ENCODE results near the gene HID1.

DNA sequence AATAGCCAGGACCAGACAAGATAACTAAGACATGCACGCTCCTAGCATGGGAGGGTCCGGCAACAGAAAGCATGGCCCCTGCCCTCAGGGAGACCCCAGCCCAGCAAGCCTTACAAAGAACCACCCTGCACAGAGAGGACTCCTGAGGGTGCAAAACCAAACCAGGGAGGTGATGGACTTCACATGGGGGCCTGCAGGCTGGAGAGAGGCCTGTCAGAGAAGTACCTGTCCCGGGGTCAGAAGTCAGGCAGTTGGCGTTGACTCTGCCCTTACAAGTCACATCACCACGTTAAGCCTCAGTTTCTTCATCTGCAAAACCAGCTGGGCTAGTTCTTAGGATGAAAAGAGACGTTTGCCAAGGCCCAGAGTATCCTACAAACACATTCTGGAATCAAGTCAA lies 43.8 kb downstream of the HID1 start:
- TF ChIP-seq CTCF (IDR thresholded peaks at IDR 0.05) (no peak), POLR2A (IDR thresholded peaks at IDR 0.05) (no peak)
